Panc1 (cell line): Measurements from ENCODE around the gene ABCA7.

ENCODE experiments used
- CTCF ChIP-seq: fragments of 450-650 bp; IDR thresholded peaks from 2 replicates; pipeline ENCODE4 v1.5.1; 2017; ENCODE audit warnings: mild to moderate bottlenecking
- REST ChIP-seq, 2 experiments: IDR thresholded peaks; 2 replicates each; pipeline ENCODE4 v1.6.1; 2011 to 2012; ENCODE audit warnings: low read depth in 2 of 2, control low read depth in 1 of 2, low read length in 1 of 2, mild to moderate bottlenecking in 1 of 2, moderate library complexity in 1 of 2; ENCODE audit not compliant: insufficient read depth in 1 of 2

- no peak for TF ChIP-seq CTCF
- TF ChIP-seq REST (IDR thresholded peaks at IDR 0.05; ENCODE audit: insufficient read depth in 1 of 2, low read depth in 2 of 2, low read length in 1 of 2), result no peak
These were observed 36.1 kb downstream of the ABCA7 start for GRCh38 chr19:1076046-1076386.
